Astrocyte (in vitro differentiated cells and primary cell): Measurements from ENCODE around the gene THPO. TPM values are rescaled to one million over a fixed set of nuclear protein-coding genes. Genes with fewer than 3 reads are reported as not detected.

Source experiments
- DNase-seq: peaks from one replicate; pipeline ENCODE4 v3.0.0-alpha.2; 2010; ENCODE audit warnings: low read depth
- FAIRE-seq: peaks from 2 replicates; lab custom pipeline; 2011; peaks lifted over from hg19 to GRCh38; lab: Jason Lieb, UNC
- H2AFZ ChIP-seq: 2 replicates; pipeline ENCODE4 v1.6.0; 2012; ENCODE audit warnings: low read depth, low read length, inconsistent platforms
- H3K27ac ChIP-seq: 2 replicates; pipeline ENCODE4 v1.5.1; 2011; ENCODE audit warnings: low read depth, low read length, inconsistent platforms
- H3K27me3 ChIP-seq: 2 replicates; pipeline ENCODE4 v1.6.0; 2011; ENCODE audit warnings: low read length, inconsistent platforms; ENCODE audit not compliant: insufficient read depth
- H3K36me3 ChIP-seq: 2 replicates; pipeline ENCODE4 v1.5.1; 2011; ENCODE audit warnings: low read length, inconsistent platforms; ENCODE audit not compliant: insufficient read depth
- H3K4me1 ChIP-seq: 2 replicates; pipeline ENCODE4 v1.5.1; 2011; ENCODE audit warnings: low read length, inconsistent platforms; ENCODE audit not compliant: insufficient read depth
- H3K4me2 ChIP-seq: 2 replicates; pipeline ENCODE4 v1.6.0; 2012; ENCODE audit warnings: low read length, inconsistent platforms
- H3K4me3 ChIP-seq: 2 replicates; pipeline ENCODE4 v1.5.1; 2011; ENCODE audit warnings: low read depth, mild to moderate bottlenecking, low read length, inconsistent platforms; ENCODE audit not compliant: insufficient read depth
- H3K79me2 ChIP-seq: 2 replicates; pipeline ENCODE4 v1.6.0; 2012; ENCODE audit warnings: mild to moderate bottlenecking, low read length, inconsistent platforms; ENCODE audit not compliant: insufficient read depth
- H3K9ac ChIP-seq: 2 replicates; pipeline ENCODE4 v1.6.0; 2012; ENCODE audit warnings: mild to moderate bottlenecking, low read length, inconsistent platforms
- H3K9me3 ChIP-seq: 2 replicates; pipeline ENCODE4 v1.5.1; 2012; ENCODE audit warnings: low read depth, mild to moderate bottlenecking, low read length, inconsistent platforms; ENCODE audit not compliant: insufficient read depth
- H4K20me1 ChIP-seq: 2 replicates; pipeline ENCODE4 v1.6.0; 2012; ENCODE audit warnings: low read length, inconsistent platforms; ENCODE audit not compliant: insufficient read depth
- H3K27ac Mint-ChIP-seq: one replicate; pipeline ENCODE4 v1.8.0; 2021; ENCODE audit warnings: mild to moderate bottlenecking, mixed read lengths; ENCODE audit not compliant: unreplicated experiment
- H3K27me3 Mint-ChIP-seq: one replicate; pipeline ENCODE4 v1.8.0; 2021; ENCODE audit warnings: low read depth, mixed read lengths; ENCODE audit not compliant: unreplicated experiment
- H3K36me3 Mint-ChIP-seq: one replicate; pipeline ENCODE4 v1.8.0; 2021; ENCODE audit warnings: low read depth, mixed read lengths; ENCODE audit not compliant: unreplicated experiment
- H3K4me1 Mint-ChIP-seq: one replicate; pipeline ENCODE4 v1.8.0; 2021; ENCODE audit warnings: low read depth, mixed read lengths; ENCODE audit not compliant: unreplicated experiment
- H3K4me3 Mint-ChIP-seq: one replicate; pipeline ENCODE4 v1.8.0; 2021; ENCODE audit warnings: mild to moderate bottlenecking, moderate library complexity, mixed read lengths; ENCODE audit not compliant: unreplicated experiment
- H3K9me3 Mint-ChIP-seq: one replicate; pipeline ENCODE4 v1.8.0; 2021; ENCODE audit warnings: mild to moderate bottlenecking, mixed read lengths; ENCODE audit not compliant: unreplicated experiment
- EZH2 ChIP-seq: IDR thresholded peaks from 2 replicates; pipeline ENCODE4 v1.6.1; 2012; ENCODE audit warnings: mild to moderate bottlenecking, low read length, inconsistent platforms; ENCODE audit not compliant: insufficient read depth
- total RNA-seq: library from RNA; stranded (reverse); gene quantifications from 2 replicates; pipeline ENCODE4 v1.2.1, GENCODE V29; 2021
- TF ChIP-seq, protein P1 (sequence below): IDR thresholded peaks from 2 replicates; pipeline ENCODE4 v1.5.1; 2011; ENCODE audit warnings: low read depth, mild to moderate bottlenecking, inconsistent platforms, low read length, moderate library complexity; ENCODE audit not compliant: insufficient read depth

The THPO gene
- total RNA-seq, 1 donor from 2014 or later, result 0.25 TPM

- H3K4me1 Mint-ChIP-seq, result peaks cover 17% of the 10 kb centered on the region
- peak overlapping the region; percentile 97 for H3K27ac Mint-ChIP-seq
- Histone ChIP-seq H3K36me3 (peaks cover 15% of the 10 kb centered on the region), H3K9me3 (no peaks in the 10 kb centered on the region), H3K79me2 (peaks cover 34% of the 10 kb centered on the region), H3K27me3 (no peaks in the 10 kb centered on the region), H3K4me2 (peak overlapping the region; percentile 92), H2AFZ (peak overlapping the region; percentile 92), H3K4me1 (peaks cover 10% of the 10 kb centered on the region), H3K4me3 (peak overlapping the region; percentile 82), H3K9ac (peak overlapping the region; percentile 88), H4K20me1 (peaks cover 25% of the 10 kb centered on the region), H3K27ac (peak overlapping the region; percentile 90)
- no peaks in the 10 kb centered on the region for H3K9me3 Mint-ChIP-seq
- no peaks in the 10 kb centered on the region for H3K27me3 Mint-ChIP-seq
- H3K36me3 Mint-ChIP-seq, result peaks cover 22% of the 10 kb centered on the region
- no peak for TF ChIP-seq EZH2
- TF ChIP-seq, protein P1, sequence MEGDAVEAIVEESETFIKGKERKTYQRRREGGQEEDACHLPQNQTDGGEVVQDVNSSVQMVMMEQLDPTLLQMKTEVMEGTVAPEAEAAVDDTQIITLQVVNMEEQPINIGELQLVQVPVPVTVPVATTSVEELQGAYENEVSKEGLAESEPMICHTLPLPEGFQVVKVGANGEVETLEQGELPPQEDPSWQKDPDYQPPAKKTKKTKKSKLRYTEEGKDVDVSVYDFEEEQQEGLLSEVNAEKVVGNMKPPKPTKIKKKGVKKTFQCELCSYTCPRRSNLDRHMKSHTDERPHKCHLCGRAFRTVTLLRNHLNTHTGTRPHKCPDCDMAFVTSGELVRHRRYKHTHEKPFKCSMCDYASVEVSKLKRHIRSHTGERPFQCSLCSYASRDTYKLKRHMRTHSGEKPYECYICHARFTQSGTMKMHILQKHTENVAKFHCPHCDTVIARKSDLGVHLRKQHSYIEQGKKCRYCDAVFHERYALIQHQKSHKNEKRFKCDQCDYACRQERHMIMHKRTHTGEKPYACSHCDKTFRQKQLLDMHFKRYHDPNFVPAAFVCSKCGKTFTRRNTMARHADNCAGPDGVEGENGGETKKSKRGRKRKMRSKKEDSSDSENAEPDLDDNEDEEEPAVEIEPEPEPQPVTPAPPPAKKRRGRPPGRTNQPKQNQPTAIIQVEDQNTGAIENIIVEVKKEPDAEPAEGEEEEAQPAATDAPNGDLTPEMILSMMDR, result peak; percentile 39
- FAIRE-seq (peak; percentile 32), DNase-seq (peak; percentile 92)
- peak overlapping the region; percentile 97 for H3K4me3 Mint-ChIP-seq
Measured at GRCh38 chr3:184362668-184363546, 15.1 kb downstream of the THPO start.

- no peak for FAIRE-seq
- peak; percentile 32 for DNase-seq
- peaks cover 17% of the 10 kb centered on the region for H3K4me1 Mint-ChIP-seq
Measured at GRCh38 chr3:184361932-184362667, 15.9 kb downstream of the THPO start.

More at GRCh38 chr3:184361932-184362667, 15.9 kb downstream of the THPO start:
- Histone ChIP-seq H3K9me3 (no peaks in the 10 kb centered on the region), H3K4me1 (peaks cover 10% of the 10 kb centered on the region), H3K27ac (peak overlapping the region; percentile 90), H3K79me2 (peaks cover 34% of the 10 kb centered on the region), H3K9ac (peak overlapping the region; percentile 88), H3K4me3 (peak overlapping the region; percentile 82), H3K27me3 (no peaks in the 10 kb centered on the region), H2AFZ (peak overlapping the region; percentile 92), H4K20me1 (peaks cover 22% of the 10 kb centered on the region), H3K4me2 (peak overlapping the region; percentile 92), H3K36me3 (peaks cover 12% of the 10 kb centered on the region)
- no peaks in the 10 kb centered on the region for H3K9me3 Mint-ChIP-seq
- TF ChIP-seq, protein P1, result no peak
- TF ChIP-seq EZH2, result no peak
- no peaks in the 10 kb centered on the region for H3K27me3 Mint-ChIP-seq
- H3K36me3 Mint-ChIP-seq, result peaks cover 19% of the 10 kb centered on the region
- peak overlapping the region; percentile 97 for H3K4me3 Mint-ChIP-seq
- H3K27ac Mint-ChIP-seq, result peak overlapping the region; percentile 97
